Activated naive CD8-positive, alpha-beta T cell treated with anti-CD3 and anti-CD28 coated beads, Interleukin-2, amount 50 U/mL, for 16 hours (primary cell): ENCODE data around the gene SCN1A.
"Not testable (repeated sequence)": the region's sequence is repeated elsewhere in the genome, so short reads cannot be mapped to it uniquely, and the experiment has no call there.

ENCODE experiments used
- DNase-seq: peaks from one replicate; pipeline ENCODE4 v3.0.0-alpha.2; 2020; ENCODE audit warnings: low read depth, low spot score

Gene SCN1A

DNA sequence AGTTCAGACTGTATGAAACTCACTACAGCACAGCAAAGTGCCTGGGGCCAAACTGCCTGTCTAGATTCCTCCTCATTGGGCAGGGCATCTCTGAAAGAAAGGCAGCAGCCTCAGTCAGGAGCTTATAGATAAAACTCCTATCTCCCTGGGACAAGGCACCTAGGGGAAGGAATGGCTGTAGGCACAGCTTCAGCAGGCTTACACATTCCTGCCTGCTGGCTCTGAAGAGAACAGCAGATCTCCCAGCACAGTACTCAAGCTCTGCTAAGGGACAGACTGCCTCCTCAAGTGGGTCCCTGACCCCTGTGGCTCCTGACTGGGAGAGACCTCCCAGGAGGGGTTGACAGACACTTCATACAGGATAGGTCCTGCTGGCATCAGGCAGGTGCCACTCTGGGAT is 155.7 kb downstream of the SCN1A start:
- not testable (repeated sequence) for DNase-seq

- no peak for DNase-seq
Measured at GRCh38 chr2:165970663-165971062, 157.2 kb downstream of the SCN1A start.

- no peak for DNase-seq
Measured at GRCh38 chr2:165969227-165969626, 158.6 kb downstream of the SCN1A start.

DNA sequence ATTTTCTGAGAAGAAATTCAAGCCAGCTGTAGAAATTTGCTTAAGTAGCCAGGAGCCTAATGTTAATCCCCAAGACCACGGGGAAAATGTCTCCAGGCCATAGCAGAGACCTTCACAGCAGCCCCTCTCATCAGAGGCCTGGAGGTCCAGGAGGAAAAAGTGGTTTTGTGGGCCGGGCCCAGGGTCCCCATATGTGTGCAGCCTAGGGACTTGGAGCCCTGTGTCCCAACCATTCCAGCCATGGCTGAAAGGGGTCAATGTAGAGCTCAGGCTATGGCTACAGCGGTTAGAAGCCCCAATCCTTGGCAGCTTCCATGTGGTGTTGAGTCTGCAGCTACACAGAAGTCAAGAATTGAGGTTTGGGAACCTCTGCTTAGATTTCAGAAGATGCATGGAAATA is 160.1 kb downstream of the SCN1A start:
- DNase-seq: no peak

GRCh38 chr2:165961818-165962217 is 166.0 kb downstream of the SCN1A start:
- DNase-seq: no peak

DNA sequence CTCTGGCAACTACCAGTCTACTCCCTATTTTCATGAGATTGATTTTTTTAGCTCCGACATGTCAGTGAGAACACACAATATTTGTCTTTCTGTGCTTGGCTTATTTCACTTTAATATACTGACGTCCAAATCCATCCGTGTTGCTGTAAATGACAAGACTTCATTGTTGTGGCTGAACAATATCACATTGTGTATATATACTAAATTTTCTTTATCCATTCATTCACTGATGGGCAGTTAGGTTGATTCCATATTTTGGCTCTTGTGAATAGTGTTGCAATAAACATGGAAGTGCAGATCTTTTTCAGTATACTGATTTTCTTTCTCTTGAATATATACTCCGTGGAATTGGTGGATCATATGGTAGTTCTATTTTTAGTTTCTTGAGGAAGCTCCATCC is 168.4 kb downstream of the SCN1A start:
- DNase-seq: no peak

DNA sequence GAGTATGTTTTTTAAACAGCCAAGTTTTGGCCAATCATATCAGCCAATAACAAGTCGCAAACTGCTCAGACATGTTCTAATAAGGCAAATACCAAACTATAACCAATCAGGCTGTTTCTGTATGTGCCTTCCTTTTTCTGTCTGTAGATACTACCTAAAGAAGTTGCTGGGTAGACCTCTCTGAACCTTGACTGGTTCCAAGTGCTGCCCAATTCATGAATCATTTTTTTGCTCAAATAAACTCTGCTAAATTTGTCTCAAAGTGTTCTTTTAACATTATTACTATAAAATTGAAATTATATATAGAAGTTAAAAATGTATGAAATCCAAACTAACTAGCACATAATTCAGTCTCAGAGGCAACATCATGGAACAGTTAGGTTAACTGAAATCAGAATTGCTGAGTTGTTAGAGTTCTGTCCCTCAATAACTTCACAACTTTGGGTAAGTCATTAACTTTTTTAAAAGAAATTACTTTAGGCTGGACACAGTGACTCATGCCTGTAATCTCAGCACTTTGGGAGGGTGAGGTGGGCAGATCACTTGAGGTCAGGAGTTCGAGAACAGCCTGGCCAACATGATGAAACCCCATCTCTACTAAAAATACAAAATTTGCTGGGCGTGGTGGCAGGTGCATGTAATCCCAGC is 169.4 kb downstream of the SCN1A start:
- DNase-seq: no peak

DNA sequence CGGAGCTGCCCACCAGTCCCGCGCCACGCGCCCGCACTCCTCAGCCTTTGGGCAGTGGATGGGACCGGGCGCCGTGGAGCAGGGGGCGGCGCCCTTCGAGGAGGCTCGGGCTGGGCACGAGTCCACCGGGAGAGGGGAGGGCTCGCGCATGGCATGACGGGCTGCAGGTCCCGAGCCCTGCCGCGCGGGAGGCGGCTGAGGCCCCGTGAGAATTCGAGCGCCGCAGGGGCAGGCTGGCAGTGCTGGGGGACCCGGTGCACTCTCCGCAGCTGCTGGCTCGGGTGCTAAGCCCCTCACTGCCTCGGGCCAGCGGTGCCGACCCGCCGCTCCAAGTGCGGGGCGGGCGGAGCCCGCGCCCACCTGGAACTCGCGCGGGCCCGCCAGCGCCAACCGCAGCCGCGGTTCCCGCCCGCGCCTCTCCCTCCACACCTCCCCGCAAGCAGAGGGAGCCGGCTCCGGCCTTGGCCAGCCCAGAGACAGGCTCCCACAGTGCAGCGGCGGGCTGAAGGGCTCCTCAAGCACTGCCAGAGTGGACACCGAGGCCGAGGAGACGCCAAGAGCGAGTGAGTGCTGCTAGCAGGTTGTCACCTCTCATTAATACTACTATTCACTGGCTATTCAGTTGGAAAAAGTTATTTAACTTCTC is 170.7 kb downstream of the SCN1A start:
- DNase-seq: no peak

DNA sequence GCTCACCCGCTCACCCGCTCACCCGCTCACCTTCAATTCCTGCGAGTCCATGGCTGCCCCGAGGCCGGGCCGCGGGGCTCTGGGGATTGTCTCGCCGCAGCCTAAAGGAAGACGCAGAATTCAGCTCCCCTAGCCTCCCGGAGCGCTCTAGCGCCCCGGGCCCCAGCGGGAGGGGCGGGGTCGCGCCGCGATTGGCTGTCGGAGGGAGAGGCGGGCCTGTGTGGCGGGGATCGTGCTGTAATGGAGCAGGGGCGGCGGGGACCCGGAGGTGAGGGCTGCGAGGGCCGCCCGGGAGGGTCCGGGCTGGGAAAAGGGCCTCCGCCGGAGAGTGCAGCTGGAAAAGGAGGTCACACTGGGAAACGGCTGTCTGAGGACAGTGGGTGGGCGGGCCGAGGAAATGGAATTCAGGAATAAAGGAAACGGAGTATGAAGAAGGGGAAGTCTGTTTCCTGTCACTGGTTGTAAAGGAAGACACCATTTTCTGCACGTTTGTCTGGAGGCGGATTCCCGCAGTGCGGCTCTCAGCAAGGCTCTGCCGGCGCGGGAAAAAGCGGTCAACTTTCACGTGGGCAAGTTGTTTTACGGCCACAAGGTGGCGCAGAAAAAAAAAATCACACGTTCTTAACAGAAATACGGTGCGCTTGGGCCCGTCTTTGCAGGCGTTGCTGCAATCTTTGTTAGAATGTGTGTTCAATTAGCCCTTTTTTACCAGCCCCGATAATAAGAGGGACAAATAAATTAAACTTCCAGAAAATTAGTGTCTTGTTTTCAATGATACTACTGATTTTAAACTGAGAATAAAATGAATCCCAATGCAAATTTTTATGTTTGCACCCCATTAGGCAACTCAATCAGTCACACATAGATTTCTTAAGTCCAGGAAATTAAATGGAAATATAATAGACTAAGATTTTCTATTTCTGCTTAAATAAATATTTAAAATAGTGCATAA is 173.9 kb downstream of the SCN1A start, which contains the start of gene TTC21B:
TSS of gene TTC21B (minus strand) at position 122 of the 952 bp plus-strand sequence. CDS start at position 51, 71 bp downstream.
- peak; percentile 90 for DNase-seq

GRCh38 chr2:165953306-165953654 is 174.5 kb downstream of the SCN1A start:
- no peak for DNase-seq

DNA sequence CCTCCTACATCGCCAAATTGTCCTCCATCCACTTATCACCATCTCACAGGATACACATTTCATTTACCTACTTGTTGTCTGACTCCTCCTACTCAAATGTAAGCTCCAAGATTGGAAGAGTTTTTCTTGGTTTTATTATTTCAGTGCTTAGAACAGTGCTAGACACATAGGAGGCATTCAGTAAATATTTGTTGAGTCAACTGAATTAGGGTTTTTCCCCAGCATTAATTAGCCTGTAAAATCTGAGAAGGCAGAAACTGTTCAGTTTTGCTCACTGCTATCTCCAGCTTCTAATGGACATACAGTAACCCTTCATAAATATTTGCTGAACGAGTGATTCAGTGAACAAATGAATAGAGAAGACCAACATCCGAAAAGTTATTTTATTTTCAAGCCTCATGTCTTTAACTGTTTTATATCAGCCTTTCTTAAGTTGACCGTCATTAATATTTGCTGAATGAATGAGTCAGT is 175.0 kb downstream of the SCN1A start:
- no peak for DNase-seq

DNA sequence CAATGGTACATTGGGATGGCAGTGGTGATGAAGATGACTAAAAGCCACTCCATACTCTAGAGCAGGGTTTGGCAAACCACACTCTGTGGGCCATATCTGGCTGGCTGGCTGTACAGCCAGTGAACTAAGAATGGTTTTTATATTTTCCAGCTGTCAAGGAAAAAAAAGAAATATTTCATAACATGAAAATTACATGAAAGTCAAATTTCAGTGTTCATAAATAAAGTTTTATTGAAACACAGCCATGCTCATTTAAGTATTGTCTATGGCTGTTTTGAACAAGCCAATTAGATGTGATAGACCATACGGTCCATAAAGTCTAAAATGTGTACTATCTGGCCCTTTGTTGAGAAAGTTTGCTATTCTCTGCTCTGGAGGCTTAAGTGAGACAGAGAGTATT is 175.7 kb downstream of the SCN1A start:
- DNase-seq: no peak

DNA sequence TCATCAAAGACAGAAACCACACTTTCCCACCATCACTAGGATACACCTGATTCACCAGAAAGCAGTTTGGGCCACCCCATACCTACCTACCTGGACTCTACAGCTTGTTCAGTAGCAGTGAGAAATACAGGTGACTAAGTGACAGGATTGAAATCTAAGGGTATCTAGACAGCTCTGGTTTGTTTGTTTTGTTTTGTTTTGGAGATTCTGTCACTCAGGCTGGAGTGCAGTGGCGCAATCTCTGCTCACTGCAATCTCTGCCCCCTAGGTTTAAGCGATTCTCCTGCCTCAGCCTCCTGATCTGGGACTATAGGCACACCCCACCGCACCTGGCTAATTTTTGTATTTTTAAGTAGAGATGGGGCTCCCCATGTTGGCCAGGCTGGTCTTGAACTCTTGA is 177.4 kb downstream of the SCN1A start:
- no peak for DNase-seq

GRCh38 chr2:165941827-165942226 is 186.0 kb downstream of the SCN1A start:
- DNase-seq: no peak

GRCh38 chr2:165938237-165938636 is 189.6 kb downstream of the SCN1A start:
- no peak for DNase-seq
